GM18868 (cell line): ENCODE results near the gene PACS2.
A peak's percentile ranks its signal among the peaks of the same experiment; 100 is the strongest.

Source experiments
- ATAC-seq: cut with Tn5 transposase; IDR thresholded peaks from one replicate; pipeline ENCODE4 v1.9.1; 2021; ENCODE audit warnings: mild to moderate bottlenecking, moderate library complexity; ENCODE audit not compliant: unreplicated experiment

The PACS2 gene

DNA sequence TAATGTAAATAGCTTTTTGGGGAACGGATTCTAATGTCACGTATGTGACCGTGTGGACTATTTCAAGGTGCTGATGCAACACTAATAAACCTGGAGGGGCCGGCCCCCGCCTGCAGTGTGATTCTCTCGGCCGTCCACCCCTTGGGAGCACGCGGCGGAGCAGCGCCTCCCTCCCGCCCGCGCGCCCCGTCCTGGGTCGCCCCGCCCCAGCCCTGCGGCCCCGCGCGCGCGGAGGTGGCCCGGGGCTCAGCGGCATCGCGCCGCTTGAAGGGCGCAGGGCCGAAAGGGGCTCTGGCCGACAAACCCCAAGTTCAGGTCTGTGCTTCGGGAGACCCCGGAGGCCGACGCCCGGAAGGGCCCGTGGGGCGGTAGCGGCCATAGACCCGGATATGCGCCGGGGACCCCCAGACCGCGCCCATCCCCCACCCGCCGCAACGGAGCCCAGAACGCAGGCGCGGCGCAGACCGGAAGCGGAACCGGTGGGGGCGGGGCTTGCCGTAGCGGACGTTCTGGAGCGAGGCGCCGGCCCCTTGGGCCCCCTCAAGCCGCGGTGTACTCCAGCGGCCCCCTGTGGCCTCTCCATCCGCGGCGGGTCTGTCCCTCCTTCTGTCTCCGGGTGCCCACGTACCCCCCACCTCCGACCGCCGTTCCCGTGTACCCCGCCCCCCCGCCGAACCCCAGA, 83.6 kb downstream of the PACS2 start, which contains the start of gene TEX22:
Gene TEX22 (plus strand): TSS at position 495 of the 682 bp plus-strand sequence. CDS start 803 bp downstream, outside the sequence.
- peak; percentile 75 for ATAC-seq

DNA sequence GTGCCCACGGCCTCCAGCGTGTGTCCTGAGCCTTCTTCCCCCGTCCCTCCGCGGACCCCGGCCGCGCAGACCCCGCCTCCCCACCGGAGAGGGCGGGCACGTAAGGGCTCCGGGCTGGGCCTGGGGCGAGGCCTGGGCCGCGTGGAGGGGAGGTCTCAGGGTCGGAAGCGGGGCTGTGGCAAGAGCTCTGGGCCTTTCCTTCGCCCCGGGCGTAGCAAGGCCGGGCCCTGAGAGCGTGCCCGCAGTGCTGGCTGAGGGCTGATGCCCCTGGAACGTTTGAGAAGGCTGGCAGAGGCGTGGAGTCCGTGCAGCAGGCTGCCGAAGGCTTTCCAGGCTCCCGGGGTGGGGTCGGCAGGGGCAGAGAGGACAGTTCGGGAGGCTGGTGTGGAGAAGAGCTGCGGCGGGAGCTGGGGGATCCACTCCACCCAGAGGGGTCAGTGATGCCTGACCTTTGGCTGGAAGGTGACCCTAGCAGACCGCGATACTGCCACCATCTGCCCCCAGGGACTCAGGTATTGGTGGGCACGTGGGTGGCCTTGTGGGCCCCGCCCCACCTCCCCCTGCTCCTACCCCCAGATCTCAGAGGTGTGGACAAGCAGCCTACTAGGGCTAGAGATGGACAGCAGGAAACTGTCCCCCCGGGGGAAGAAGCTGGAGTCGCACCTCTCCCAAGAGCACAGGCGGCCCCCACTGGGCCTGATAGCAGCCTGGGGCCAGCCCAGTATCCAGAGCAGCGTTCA, 84.3 kb downstream of the PACS2 start:
- ATAC-seq, result peak; percentile 39

DNA sequence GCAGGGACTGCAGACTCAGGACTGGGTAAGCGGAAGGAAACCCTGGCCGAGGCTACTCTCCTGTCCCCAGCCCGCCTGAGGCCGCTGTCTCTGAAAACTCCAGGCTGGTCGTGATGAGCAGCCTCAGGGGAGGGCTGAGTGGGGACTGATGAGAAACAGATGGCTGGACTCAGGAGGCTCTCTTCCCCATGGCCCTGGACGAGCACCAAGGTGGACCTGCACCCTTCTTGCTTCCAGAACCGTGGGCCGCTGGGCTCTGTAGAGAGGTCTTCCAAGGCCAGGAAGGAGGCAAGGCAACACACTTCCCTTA, 84.9 kb downstream of the PACS2 start:
- ATAC-seq, result no peak

DNA sequence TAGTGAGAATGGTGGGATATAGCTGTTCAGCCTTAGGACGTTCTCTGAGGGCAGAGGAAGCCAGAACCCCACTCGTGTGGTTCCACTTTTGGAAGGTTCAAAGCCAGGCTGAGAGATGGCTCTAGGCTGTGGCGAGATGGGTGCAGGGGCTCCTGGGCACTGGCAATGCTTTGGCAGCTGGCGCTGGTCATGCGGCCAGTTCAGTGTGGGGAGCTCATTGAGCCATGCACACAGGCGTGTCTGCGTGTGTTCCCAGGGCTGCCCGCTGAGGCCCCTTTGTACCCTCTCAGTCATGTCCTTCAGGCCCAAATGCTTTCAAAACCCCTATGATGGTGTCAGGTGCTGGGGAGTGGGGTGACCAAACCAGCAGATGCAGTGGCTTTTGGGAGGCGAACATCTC, 85.5 kb downstream of the PACS2 start:
- ATAC-seq, result no peak

DNA sequence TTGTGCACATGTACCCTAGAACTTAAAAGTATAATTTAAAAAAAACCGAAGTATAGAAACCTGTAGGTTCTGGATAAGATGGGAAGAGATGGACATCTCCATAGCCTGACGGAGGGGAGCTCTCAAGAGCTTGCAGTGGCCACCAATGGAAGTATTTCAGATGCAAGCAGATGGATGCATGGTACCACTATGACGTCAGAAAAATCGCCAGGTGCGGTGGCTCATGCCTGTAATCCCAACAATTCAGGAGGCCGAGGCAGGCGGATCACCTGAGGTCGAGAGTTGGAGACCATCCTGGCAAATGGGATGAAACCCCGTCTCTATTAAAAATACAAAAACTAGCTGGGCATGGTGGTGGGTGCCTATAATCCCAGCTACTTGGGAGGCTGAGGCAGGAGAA, 87.2 kb downstream of the PACS2 start:
- ATAC-seq, result no peak

DNA sequence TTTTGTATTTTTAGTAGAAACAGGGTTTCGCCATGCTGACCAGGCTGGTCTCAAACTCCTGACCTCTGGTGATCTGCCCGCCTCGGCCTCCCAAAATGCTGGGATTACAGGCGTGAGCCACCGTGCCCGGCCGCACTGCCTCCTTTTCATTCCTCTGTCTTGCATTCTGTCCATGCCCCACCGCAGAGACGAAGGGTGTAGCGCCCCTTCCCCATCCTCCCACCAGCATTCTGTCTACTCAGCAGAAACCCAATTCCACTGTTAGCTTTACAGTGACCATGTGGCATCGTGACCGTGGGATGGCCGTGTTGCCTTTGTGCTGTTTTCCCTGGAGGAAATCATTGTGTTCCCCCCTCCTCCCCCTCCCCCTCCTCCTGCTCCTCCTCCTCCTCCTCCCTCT, 94.0 kb downstream of the PACS2 start:
- ATAC-seq, result no peak

DNA sequence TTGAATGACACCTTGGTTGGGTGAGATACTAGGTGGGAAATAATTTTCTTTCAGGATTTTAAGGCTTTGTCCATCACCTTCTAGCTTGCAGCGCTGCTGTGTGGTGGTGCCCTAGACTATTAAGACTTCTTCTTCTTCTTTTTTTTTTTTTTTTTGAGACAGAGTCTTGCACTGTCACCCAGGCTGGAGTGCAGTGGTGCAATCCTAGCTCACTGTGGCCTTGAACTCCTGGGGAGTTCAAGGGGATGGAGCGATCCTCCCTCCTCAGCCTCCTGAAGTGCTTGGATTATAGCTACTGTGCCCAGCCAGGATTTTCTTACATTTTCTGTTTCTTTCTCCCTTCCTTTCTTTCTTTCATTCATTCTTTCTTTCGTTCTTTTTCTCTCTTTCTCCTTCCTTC, 94.8 kb downstream of the PACS2 start:
- no peak for ATAC-seq

DNA sequence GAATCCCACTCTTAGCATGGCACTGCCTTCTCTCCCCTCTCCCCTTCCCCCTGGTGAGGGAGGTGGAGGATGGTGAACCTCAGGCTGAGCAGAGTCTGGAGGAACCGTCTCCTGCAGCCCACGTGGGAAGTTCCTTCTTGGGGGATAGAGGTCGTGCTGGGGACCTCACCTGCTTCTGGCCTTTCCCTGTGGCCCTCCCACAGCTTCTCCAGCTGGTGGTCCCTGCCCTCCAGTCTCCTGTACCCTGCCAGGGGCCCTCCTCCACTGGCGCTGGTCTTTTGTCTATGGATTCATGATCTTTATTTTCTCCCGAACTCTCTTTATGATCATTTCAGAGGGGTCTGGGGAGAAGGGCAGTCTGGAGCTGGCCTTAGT, 96.1 kb downstream of the PACS2 start:
- no peak for ATAC-seq

DNA sequence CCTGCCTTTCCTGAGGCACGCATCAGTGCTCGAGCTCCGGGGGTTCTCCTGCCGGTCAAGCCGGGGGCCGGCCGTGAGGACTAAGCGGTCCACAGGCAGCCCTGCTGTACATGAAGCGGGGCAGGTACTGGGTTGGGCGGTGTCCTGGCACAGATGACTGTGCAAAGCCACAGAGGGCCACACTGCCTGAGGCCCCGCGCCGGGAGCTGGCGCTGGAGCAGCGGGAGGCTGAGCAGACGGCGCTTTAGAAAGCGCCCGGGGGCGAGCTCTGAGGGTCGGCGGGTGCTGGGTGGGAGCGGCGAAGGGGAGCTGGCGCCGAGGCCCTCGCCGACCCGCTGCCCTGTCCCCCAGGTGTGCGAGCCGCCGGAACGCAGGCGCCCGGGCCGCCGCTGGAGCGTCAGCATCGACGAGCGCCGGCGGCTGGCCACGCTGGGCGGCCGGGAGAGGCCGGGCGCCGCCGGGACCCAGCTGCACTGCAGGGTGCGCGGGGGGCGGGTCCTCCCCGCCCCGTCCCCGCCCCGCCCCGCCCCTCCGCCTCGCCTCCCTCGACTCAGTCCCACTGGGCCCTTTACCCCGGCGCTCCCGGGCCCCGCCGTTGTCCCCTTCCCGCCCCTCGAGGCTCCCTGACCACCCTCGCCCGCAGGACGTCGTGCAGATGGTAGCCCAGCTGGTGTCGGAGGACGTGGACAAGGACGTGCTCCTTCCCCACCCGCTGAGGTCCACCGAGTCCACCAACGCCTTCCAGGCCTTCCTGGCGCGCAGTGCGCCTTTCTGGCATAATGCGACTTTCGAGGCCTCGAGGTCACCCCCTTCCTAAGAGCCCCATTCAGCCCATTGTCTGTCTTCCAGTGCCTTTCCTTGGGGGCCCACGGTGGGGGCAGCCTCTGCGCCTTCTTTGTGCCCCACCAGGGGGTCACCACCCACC, 96.7 kb downstream of the PACS2 start:
- ATAC-seq, result no peak

DNA sequence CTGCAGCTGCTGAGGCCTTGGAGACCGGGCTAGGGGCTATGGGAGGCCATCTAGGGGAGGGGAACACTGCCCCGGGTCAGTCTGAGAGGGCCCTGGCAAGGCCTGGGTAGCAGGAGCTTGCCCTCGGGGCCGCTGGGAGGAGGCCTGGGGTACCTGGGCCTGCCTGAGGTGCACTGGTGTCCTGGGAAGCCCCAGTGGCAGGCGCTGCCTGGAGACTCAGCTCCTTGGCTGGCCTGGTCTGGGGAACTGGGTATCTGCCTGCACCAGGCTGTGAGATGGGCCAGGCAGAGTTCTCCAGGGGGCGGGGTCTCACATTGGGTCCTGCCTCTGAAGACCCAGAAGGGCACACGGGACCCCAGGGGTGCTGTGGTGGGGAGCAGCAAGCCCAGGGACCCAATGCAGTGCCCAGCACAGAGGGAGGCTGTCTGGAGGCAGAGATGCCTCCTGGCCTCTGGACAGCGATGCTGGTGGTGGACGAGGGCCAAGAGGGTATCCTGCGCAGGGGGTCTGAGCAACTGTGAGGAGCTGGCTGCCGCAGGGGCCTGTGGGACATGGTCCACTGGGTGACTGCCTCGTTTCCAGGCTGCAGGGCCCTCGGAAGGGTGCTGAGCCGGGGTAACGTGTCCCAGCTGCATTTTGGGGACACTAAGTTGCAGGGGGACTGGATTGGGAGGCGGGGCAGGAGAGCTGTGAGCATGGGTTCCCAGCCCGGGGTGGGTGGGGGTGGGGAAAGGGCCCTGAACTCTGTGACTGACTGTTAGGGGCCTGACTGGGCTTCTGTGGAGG, 97.6 kb downstream of the PACS2 start:
- ATAC-seq, result no peak

DNA sequence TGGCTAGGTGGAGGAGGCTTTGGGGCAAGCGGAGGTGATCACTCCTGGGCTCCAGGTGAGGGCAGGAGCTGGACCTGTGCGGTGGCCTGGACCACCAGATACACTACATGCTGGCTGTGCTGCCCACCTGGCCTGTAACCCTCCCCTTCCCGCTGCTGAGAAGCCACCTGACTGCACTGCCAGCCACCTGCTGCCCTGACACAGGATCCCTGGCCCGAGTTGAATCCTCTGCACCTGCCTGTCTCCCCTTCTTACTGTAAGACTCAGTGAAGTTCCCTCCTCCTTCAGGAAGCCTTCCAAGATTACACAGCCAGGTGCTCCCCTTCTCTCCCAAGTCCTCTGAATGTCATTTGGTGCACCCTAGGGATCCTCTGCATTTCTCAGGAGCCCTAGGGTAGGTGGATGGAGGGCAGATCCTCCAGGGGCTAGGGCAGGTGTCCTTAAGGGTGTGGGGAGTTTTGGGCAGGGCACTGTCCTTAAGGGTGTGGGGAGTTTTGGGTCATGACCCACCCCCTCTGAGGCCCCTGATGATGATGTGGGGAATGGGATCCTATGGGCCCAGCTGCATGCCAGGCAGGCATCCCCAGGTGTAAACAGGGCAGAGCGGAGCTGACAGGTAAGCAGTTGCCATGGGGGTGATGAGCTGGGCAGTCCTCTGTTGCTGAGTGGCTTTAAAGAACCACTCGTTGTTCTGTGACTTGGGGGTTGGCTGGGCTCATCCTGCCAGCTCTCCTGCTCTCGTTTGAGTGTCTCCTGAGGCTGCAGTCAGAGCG, 98.4 kb downstream of the PACS2 start:
- ATAC-seq, result no peak

DNA sequence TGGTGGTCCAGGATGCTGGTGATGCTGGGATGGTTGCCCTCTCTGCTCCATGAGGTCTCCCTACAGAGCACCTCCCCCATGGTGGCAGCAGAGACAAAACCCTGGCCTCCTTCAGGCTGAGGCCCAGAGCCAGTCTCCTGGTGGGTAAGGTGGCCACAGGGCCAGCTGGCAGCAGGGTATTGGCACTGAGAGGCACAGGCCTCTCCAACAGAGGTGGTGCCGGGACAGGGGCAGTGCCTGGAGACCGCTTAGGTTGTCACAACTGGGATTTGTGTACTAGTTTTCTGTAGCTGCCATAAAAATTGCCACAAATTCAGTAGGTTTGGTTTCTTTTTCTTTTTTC, 99.0 kb downstream of the PACS2 start:
- ATAC-seq, result no peak

DNA sequence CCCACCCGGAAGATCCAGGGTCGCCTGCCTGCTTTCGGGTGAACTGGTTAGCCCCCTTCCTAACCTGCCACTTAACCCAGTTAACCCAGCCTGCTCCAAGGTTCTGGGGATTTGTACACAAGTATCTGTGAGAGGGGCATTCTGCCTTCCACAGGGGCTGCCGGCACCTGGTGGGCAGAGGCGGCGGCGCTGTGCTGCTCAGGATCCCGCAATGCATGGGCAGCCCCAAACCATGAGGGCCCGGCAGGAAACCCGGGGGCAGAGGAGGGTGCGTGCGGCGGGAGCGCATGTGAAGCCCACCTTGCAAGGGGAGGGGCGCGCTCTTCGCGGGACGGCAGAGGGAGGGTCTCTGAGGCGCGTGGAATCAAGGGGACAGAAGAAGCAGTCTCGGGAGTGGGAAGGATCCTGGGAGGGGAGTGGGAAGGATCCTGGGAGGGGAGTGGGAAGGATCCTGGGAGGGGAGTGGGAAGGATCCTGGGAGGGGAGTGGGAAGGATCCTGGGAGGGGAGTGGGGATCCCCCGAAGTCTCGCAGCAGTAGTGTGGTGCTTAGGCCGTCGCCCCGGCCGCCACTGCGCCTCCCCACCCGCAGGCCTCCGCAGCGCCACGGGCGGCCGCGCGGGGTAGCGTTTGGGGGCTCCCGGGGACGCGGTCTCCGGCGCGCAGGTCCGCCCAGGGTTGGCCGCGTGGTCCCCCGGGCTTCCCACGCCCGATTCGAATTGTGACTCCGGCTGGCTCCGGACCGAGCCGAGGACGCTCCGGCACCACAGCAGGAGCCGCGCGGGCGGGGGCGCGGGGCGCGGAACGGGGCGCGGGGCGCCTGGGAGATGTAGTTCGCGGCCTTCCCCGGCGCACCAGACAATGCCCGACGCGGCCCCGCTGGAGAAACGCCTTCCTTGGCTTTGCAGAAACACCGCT, 100.2 kb downstream of the PACS2 start:
- ATAC-seq, result peak; percentile 70

DNA sequence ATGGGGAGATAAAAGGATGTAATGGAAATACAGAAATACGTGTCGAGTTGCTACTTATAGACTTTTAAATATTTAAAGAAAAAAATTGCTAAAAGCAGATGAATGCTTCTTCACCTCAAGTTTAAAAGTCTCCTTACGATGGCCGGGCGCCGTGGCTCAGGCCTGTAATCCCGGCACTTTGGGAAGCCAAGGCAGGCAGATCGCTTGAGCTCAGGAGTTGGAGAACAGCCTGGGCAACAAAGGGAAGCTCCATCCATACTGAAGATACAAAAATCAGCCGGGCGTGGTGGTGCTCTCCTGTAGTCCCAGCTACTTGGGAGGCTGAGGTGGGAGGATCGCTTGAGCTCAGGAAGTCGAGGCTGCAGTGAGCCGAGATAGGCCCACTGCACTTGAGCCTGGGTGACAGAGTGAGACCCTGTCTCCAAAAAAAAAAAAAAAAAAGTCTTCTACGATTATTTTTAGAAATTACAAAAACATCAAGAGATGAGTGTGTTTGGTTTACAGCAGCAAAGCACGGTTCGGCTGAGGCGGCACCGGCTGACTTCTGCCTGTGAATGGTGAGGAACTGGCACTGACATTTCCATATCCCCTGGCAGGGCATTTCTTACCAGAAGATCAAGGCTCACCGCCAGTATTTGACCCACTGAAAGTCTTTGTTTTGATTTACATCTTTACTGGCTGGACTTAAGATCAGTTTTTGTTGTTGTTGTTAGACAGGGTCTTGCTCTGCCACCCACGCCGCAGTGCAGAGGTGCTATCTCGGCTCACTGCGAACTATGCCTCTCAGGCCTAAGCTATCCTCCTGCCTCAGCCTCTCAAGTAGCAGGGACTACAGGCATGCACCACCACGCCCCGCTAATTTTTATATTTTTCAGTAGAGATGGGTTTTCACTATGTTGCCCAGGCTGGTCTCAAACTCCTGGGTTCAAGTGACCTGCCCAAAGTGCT, 101.2 kb downstream of the PACS2 start:
- ATAC-seq, result no peak

DNA sequence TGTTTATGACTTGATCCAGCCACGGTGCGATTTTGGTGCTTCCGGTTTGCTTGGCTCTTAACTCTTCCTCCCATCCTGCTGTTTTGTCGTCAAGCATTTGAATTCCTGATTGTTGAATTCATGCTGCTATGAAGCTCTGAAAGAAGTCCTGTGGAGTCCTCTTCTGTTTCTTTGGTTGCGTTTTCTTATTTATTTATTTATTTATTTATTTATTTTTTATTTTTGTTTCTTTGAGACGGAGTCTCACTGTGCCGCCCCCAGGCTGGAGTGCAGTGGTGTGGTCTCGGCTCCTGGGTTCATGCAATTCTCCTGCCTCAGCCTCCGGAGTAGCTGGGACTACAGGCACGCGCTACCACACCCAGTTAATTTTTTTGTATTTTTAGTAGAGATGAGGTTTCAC, 102.1 kb downstream of the PACS2 start:
- no peak for ATAC-seq

DNA sequence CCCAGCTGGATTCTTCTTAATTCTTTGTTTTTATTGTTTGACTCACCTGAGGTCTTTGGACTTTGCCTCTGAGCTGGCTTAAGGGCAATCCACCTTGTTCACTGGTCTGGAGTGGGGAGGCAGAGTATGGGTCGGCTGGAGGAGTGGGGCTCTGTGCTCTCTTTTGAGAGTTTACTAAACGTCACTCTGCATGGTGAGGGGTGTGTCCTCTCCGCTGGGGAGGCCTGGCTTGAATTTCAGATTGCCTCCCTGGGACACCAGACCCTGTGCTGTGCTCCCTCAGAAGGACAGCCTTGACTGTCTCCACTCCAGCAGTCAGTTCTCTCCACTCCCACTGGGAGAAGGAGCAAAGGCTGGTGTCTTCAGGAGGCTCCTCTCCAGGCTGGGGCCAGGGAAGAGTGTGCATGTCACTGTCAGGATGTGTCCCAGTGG, 103.2 kb downstream of the PACS2 start:
- ATAC-seq, result no peak

DNA sequence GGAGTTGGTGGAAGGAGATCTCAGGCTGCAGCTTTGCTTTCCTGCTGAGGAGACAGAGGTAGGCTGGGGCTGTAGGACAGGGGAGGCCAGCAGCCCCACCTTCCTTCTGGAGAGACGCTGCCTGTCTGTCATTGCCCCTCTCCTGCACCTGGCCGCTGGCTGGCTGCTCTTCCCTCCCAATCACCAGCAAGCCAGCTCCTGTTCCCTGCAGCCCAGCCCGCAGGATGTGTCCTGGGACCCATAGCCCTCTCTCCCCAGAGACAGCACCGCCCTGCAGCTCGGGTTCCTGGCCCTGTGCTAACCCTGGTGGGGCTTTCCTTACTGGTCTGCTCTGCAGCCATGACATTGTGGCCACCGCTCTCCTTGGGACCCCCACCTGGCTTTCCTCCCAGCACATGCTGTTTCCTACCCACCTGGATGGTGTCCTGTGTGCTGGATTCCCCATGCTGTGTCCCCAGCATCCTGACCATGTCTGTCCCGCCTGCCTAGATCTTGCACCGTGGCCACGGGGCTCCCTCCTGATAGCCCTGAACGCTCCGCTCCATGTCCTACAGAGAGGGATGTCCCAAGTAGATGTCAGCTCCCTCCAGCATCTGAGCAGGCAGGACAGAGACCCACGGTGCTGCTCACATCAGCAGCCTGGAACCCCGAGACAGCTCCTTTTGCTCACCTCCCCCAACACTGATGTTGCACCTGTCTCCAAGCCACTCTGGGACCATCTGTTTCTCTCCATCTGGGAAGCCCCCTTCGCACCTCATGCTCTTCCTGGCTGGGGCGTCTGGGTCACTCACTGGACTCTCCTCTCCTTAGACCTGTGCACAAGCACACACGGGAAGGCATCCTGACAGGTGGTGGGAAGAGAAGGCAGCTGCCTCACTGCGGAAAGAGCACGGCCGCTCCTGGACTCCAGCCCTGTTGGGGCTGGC, 104.0 kb downstream of the PACS2 start:
- ATAC-seq, result no peak
